Measurements from ENCODE around the gene PXDN. TPM values are rescaled to one million over a fixed set of nuclear protein-coding genes. Genes with fewer than 3 reads are reported as not detected.

PXDN gene
- total and polyA plus RNA-seq, 2 of the 13 experiments (the other 11 are each of a cell fraction or from before 2014, with no cell fraction given), result not detected

DNA sequence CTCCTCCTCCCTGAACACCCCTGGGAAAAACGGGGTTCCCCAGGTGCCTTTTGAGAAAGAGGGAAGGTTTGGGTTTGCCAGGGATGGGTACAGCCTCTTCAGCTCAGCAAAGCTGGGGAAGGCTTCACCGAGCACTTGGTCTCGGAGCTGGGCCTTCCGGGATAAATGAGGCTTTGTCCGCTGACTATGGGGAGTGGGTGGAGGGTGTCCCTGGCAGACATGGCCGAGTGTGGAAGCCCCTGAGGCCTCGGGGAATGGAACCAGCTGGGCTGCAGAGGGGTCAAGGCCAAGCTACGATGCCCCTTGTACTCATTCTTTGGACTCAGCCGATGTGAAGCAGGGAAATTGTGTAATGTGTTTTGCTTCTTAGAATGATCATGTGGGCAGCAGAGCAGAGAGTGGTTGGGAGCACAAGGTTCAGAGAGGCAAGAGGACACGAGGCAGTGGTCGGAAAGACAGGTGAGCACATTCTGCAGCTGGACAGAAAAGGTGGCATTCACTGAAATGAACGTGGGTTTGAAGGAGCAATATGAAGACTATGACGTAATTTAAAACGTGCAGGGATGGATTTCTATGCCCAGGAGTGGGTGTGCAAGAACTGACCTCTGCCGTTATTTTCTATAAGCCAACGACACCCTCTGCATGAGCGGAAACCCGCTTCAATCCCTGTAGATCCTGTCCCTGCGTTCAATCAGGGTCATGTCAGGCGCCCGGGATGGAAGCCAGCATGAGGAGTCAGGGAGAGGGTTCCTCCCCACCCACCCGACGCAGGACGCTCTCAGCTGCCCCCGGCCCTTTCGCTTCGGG is 142.6 kb downstream of the PXDN start (continued):
- no peak for TF ChIP-seq PCBP2 (optimal IDR thresholded peaks at IDR 0.05; ENCODE audit: low read depth, low read length, poor library complexity, severe bottlenecking)
- TF ChIP-seq MIER3 (CRISPR knock-in tag; IDR thresholded peaks at IDR 0.05; ENCODE audit: borderline replicate concordance), result no peak
- no peak for TF ChIP-seq ARHGAP35 (CRISPR knock-in tag; IDR thresholded peaks at IDR 0.05; ENCODE audit: borderline replicate concordance)
- TF ChIP-seq, protein P1, sequence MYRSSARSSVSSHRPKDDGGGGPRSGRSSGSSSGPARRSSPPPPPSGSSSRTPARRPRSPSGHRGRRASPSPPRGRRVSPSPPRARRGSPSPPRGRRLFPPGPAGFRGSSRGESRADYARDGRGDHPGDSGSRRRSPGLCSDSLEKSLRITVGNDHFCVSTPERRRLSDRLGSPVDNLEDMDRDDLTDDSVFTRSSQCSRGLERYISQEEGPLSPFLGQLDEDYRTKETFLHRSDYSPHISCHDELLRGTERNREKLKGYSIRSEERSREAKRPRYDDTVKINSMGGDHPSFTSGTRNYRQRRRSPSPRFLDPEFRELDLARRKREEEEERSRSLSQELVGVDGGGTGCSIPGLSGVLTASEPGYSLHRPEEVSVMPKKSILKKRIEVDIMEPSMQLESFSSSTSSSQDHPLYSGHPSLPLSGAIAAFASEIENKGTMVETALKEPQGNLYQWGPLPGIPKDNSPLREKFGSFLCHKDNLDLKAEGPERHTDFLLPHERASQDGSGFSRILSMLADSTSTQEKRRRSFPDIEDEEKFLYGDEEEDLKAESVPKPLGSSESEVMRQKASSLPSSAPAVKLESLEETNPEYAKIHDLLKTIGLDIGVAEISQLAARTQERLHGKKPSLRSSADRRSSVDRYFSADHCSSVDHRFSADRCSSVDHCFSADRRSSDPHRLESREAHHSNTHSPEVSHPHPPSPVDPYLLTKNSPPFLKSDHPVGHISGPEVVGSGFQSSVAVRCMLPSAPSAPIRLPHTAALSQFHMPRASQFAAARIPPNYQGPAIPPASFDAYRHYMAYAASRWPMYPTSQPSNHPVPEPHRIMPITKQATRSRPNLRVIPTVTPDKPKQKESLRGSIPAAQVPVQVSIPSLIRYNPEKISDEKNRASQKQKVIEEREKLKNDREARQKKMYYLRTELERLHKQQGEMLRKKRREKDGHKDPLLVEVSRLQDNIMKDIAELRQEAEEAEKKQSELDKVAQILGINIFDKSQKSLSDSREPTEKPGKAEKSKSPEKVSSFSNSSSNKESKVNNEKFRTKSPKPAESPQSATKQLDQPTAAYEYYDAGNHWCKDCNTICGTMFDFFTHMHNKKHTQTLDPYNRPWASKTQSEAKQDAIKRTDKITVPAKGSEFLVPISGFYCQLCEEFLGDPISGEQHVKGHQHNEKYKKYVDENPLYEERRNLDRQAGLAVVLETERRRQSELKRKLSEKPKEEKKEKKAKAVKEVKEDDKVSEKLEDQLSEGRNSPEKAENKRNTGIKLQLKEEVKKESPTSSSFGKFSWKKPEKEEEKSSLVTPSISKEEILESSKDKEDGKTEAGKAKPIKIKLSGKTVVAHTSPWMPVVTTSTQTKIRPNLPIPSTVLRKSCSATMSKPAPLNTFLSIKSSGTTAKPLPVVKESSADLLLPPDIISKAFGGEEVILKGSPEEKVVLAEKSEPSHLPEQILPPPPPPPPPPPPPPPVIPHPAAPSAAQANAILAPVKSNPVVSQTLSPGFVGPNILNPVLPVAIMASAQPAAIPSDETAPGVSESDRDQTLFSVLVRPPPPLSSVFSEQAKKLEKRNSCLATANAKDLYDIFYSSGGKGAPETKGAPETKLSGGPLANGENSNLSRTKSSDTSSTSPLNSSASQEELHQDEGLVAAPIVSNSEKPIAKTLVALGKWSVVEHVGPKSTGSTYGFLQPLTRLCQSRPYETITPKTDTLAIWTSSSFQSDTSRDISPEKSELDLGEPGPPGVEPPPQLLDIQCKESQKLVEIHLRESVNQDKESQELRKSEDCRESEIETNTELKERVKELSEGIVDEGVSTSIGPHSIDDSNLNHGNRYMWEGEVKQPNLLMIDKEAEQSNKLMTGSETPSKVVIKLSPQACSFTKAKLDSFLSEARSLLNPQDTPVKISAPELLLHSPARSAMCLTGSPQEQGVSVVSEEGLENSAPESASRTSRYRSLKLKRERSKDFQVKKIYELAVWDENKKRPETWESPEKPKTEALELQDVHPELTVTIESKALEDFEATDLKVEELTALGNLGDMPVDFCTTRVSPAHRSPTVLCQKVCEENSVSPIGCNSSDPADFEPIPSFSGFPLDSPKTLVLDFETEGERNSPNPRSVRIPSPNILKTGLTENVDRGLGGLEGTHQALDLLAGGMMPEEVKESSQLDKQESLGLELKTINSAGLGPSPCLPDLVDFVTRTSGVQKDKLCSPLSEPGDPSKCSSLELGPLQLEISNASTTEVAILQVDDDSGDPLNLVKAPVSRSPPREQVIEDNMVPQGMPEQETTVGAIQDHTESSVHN (CRISPR knock-in tag; IDR thresholded peaks at IDR 0.05), result no peak
- no peak for TF ChIP-seq KMT2B (CRISPR knock-in tag; IDR thresholded peaks at IDR 0.05)
- no peak for TF ChIP-seq CENPT (CRISPR knock-in tag; IDR thresholded peaks at IDR 0.05; ENCODE audit: low read depth)
- TF ChIP-seq SOX13 (IDR thresholded peaks at IDR 0.05), result no peak
- TF ChIP-seq SOX13 (CRISPR knock-in tag; conservative IDR thresholded peaks at IDR 0.05 in 1 of 2, IDR thresholded peaks at IDR 0.05 in 1 of 2), result 0 out of 4 replicates have a peak, but pooled peaks of 1 of the 2 experiments have one; percentile 25
- TF ChIP-seq CEBPG (CRISPR knock-in tag; IDR thresholded peaks at IDR 0.05), result peak; percentile 72
- TF ChIP-seq PAWR (CRISPR knock-in tag; IDR thresholded peaks at IDR 0.05; ENCODE audit: borderline replicate concordance), result no peak
- TF ChIP-seq, protein P2, sequence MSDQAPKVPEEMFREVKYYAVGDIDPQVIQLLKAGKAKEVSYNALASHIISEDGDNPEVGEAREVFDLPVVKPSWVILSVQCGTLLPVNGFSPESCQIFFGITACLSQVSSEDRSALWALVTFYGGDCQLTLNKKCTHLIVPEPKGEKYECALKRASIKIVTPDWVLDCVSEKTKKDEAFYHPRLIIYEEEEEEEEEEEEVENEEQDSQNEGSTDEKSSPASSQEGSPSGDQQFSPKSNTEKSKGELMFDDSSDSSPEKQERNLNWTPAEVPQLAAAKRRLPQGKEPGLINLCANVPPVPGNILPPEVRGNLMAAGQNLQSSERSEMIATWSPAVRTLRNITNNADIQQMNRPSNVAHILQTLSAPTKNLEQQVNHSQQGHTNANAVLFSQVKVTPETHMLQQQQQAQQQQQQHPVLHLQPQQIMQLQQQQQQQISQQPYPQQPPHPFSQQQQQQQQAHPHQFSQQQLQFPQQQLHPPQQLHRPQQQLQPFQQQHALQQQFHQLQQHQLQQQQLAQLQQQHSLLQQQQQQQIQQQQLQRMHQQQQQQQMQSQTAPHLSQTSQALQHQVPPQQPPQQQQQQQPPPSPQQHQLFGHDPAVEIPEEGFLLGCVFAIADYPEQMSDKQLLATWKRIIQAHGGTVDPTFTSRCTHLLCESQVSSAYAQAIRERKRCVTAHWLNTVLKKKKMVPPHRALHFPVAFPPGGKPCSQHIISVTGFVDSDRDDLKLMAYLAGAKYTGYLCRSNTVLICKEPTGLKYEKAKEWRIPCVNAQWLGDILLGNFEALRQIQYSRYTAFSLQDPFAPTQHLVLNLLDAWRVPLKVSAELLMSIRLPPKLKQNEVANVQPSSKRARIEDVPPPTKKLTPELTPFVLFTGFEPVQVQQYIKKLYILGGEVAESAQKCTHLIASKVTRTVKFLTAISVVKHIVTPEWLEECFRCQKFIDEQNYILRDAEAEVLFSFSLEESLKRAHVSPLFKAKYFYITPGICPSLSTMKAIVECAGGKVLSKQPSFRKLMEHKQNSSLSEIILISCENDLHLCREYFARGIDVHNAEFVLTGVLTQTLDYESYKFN (CRISPR knock-in tag; conservative IDR thresholded peaks at IDR 0.05), result peak; percentile 53
- TF ChIP-seq ZSCAN29 (CRISPR knock-in tag; conservative IDR thresholded peaks at IDR 0.05), result 0 out of 2 replicates have a peak, but pooled peaks have one; percentile 22
- no peak for TF ChIP-seq NCOA5 (CRISPR knock-in tag; IDR thresholded peaks at IDR 0.05)
- TF ChIP-seq ERF (CRISPR knock-in tag; IDR thresholded peaks at IDR 0.05), result peak; percentile 19; the same call in 1 of the 2 replicates
- TF ChIP-seq RARA (CRISPR knock-in tag; IDR thresholded peaks at IDR 0.05), result peak; percentile 96
- TF ChIP-seq ZFX (CRISPR knock-in tag; IDR thresholded peaks at IDR 0.05; ENCODE audit: low read depth), result peak; percentile 27; the same call in 1 of the 2 replicates
- peak in 1 of 2 experiments; percentile 70; a peak in 2 of 4 replicates for TF ChIP-seq EP300 (IDR thresholded peaks at IDR 0.05; ENCODE audit: low read depth in 2 of 2, low read length in 2 of 2)
- no peak for TF ChIP-seq EP300 (CRISPR knock-in tag; IDR thresholded peaks at IDR 0.05; ENCODE audit: borderline replicate concordance)
